DLD1 (cell line): ENCODE results near the gene PDIA5.

Source experiments
- in situ Hi-C: cut with HindIII; loops from 2 replicates; pipeline ENCODE4 v1.10.0; 2017; ENCODE audit warnings: low sequenced_read_pairs

Gene PDIA5

GRCh38 chr3:123068601-123069381 is 2.0 kb downstream of the PDIA5 start:
- in situ Hi-C loops = no loop called here

- in situ Hi-C loops = no loop called here
Observed at GRCh38 chr3:123070510-123070909, 3.7 kb downstream of the PDIA5 start.

DNA sequence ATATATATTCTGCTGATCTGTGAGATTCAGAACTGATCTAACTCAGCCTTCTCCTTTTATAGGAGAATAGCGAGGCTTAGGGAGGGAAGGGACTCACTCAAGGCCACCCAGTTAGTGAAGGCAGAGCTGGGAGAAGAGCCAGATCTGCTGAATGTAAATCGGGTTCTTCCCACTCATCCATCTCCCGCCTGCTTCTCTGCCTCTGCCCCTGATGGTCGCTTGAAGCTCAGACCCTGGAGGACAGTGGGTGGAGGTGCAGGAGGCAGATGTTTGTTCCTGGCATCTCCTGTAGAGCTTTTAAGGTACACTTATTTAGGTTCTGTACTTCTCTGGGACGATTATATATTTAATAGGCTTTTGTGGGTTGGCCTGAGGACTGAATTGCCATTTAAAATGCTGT is 4.3 kb downstream of the PDIA5 start:
- in situ Hi-C loops = no loop called here

DNA sequence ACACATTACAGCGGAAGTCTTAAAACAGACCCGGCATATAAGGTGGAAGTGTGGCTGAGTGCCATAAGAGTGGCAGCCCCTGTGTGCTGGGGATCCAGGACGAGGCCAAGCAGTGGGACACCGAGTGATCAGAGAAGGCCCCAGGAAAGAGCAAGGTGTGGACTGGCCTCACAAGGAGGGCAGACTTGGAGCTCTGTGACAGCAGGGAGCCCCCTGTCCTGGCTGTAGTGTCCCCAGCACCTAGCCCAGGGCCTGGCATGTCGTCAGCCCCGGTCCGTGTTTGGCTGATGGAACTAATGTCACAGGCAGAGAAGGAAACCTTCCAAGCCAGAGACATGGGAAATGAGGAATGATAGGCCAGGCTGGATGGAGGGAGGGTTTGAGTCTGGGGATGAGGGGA is 4.8 kb downstream of the PDIA5 start:
- in situ Hi-C loops = no loop called here

- in situ Hi-C loops = no loop called here
Observed at GRCh38 chr3:123072152-123072551, 5.3 kb downstream of the PDIA5 start.

DNA sequence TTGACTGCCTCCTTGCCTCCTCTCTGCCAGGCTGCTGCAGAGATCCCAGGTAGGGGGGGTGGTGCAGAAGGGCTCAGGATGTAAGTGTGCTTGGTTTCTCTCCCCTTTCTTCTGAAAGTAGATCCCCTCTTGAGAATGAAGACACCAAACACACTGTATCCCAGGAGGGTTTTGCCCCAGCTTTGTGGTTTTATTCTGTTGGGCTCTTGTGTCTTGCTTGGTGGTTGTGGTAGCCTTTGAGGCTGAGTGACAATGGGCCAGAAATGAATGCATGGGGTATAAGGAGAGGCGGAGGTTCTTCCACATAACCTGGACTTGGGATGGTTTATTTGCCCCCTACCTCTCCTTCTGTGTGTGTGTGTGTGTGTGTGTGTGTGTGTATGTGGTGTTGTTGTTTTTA is 5.7 kb downstream of the PDIA5 start:
- in situ Hi-C loops = no loop called here

GRCh38 chr3:123075359-123075758 is 8.5 kb downstream of the PDIA5 start:
- in situ Hi-C loops = no loop called here

DNA sequence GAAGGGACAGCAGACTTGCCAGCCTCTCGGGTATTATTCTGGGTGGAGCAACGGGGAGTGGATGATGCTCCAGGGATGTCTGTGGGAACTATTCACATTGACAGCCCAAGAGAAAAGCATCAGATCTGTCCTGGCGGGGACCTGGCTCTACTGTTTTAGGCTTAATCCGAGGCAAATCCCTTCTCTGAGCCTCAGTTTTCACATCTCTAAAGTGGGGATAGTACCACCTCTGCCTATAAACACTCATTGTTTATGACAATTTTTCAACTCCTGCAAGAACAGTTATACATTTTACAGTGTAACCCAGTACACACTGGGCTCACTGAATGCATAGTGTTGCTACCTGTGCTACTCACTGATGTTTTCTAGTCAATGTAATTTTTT is 9.3 kb downstream of the PDIA5 start:
- in situ Hi-C loops = no loop called here

- in situ Hi-C loops = no loop called here
Observed at GRCh38 chr3:123076496-123077418, 9.9 kb downstream of the PDIA5 start.

DNA sequence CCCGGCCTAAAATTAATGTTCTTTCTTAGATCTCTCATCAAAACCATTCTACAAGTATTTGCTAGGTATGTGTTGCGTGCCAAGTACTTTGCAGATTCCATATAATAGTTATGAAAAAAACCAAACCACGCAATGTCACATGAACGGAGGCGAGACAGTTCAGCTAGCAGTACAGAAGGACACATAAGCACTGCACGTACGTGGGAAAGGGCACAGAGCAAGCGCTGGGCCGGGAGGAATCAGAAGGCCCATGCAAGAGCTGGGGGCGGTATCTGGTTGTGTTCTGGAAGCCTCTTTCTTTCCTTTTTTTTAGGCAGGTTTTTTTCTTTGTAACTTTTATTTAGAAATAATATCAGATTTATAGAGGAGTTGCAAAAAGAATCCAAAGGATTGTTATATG is 11.3 kb downstream of the PDIA5 start:
- in situ Hi-C loops = no loop called here

GRCh38 chr3:123080864-123081562 is 14.2 kb downstream of the PDIA5 start:
- in situ Hi-C loops = no loop called here

GRCh38 chr3:123081718-123082369 is 15.0 kb downstream of the PDIA5 start:
- in situ Hi-C loops = no loop called here

DNA sequence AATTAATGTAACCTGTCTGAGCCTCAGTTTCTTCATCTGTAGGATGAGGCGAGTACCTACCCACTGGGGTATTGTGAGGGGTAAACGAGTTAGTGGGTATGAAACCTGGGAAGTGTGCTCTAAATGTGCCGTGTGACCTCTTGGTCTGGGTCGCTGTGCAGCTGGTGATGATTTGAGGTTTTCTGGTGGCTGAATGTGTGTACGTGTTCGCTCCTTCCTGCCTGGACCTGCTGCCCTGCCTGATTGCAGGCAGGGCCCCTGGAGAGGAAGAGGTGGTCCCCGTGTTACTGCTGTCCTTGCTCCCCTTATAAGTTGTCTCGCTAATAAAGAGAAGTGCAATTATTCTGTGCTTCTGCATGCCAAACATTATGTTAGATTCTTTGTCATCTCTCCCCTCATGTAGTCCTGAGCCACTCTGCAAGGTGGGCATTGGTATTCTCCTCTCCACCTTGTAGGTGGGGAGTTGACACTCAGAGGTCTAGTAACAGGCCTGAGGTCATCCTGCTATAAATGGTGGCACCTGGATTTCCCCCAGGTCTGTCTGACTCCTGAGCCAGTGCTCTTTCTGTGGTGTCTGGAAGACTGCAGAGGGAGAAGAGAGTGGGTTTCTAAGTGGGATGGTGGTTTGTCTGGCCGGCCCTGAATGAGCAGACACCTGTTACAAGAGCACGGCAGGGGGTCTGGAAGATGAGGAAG is 15.7 kb downstream of the PDIA5 start:
- in situ Hi-C loops = no loop called here

- in situ Hi-C loops = no loop called here
Observed at GRCh38 chr3:123083383-123084124, 16.7 kb downstream of the PDIA5 start.

GRCh38 chr3:123084192-123084591 is 17.4 kb downstream of the PDIA5 start:
- in situ Hi-C loops = no loop called here

DNA sequence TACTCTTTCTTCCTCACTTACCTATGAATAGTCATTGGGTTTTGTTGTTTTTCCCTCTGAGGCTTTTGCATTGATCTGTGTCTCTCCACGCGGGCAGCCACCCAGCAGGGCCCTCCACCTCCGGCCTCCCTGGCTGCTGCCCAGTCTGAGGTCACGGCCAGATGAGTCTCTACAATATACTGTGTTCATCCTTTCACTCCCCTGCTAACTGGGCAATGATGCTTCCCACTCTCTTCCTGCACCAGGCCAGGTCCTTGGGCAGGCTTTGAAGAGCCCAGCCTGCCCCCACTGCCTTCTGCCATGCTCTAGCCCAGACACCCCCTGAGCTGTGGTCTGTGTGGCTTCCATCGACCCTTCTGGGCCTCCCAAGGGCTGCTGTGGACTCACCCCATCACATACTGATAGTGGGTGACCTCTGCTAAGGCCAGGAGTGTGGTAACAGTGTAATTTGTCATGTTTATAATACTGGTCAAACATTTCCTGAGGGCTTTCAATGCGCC is 18.0 kb downstream of the PDIA5 start:
- in situ Hi-C loops = no loop called here

- in situ Hi-C loops = no loop called here
Observed at GRCh38 chr3:123085293-123085931, 18.6 kb downstream of the PDIA5 start.

DNA sequence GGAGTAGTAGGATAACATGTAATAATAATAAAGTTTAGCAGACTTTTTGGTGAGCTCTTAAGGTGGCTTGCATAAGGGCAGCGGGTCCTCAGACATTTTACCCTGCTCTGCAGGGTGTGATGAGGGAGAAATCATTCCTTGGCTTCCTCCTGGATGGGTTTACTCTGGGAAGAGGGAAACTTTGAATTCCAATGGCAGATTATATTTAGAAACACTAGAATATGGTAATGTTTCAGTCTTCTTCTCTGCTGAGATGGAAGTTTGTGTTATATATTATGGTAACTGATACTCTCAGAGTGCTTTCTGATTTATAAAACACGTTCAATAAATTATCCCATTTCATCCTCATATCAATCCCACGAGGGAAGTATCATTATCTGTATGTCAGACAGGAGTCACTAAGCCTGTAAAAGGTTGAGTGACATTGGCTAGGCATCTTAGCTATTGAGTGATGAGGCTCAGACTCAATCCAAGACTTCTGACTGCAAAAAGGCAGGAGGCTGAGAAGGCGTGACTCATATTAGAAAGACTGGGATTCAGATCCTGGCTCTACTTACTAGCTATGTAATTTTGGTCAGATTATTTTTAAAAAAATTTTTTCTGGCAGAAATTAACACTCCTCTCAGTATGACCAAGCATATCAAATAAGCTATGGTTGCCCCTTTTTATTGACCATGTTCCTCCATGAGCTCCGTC is 19.3 kb downstream of the PDIA5 start:
- in situ Hi-C loops = no loop called here
